CD4-positive, alpha-beta T cell treated with Interleukin-2 at 100 ng/mL for 4 hours (primary cell): ENCODE results near the gene C14orf119.

ENCODE experiments used
- DNase-seq: peaks from one replicate; pipeline ENCODE4 v3.0.0-alpha.2; 2020; ENCODE audit warnings: low spot score

C14orf119 gene

DNA sequence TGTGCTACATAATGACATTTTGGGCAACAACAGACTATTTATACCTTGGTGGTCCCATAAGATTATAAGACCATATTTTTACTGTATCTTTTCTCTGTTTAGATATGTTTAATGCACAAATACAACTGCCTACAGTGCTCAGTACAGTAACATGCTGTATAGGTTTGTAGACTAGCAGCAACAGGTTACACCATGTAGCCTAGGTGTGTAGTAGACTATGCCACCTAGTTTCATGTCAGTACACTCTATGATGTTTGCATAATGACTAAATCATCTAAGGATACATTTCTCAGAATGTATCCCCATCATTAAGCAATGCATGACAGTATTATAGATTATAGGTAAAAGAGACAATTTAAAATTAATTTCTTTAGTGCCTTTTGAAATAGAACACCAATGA is 54.4 kb downstream of the C14orf119 start:
- no peak for DNase-seq
